NCI-H510A (cell line): ENCODE measurements around the gene TSC22D2.

ENCODE experiments used
- DNase-seq: peaks from one replicate; lab custom pipeline; 2025; lab: John Stamatoyannopoulos, UW

Gene TSC22D2

DNA sequence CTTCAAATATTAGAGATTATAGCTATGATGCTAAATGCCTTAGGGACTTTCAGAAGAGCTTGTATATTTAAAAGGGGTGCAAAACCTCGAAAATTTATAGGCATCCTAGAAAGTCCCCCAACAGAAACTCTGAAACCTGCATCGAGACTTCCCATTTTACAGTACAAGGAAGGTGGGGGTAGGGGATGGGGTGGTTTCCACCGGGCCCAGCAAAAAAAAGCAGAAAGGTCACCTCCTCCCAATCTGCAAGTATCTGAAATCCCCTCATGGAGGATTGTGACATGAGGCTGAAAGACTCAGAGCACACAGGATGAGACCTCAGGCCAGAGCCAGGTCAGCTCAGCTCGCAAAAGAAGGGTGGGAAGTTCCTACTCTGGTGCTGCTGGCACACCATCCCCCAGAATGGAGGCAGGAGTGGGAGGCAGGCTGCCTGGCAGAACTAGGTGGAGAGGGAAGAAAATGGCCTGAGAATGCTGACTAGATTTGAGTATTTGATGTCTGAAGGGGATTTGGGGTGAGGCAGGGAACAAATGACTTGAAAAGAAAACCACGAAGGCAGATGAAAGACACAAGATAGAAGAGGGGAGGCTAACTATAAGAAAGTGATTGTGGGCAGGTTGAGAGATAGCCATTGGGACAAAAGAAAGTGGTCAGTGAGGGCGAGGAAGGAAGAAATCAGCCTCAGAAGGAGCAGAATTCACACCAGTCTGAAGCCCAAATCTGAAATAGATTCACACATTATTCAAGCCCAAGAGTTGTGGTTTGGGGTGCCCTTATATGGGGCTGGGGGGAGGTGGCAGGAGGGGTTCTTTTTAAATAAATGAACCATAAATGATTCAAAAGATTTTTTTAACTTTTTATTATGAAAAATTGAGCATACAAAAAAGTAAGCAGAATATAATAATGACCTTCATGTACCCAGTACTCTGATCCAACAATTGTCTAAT is 22.5 kb upstream of the TSC22D2 start:
- no peak for DNase-seq

- no peak for DNase-seq
Measured at GRCh38 chr3:150388498-150389418, 19.3 kb upstream of the TSC22D2 start.

DNA sequence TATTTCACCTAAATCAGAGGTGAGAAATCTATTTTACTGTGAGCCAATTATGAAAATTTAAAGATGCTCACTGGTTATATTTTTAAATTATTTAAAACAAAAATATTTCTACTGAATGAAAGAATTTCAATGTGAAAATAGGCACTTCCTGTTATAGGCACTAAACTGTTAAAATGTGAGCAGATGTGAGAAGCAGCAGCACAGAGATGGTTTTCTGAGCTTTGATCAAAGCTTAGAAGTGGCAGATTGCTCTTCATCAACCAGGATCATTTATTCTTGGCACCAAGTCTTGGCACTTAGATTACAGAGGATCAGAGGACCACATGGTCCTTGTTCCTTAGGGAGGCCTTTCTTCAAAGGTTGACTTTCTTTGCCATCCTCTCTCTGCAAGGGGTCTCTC is 18.0 kb upstream of the TSC22D2 start:
- no peak for DNase-seq

- DNase-seq: no peak
Measured at GRCh38 chr3:150391161-150391560, 16.9 kb upstream of the TSC22D2 start.

DNA sequence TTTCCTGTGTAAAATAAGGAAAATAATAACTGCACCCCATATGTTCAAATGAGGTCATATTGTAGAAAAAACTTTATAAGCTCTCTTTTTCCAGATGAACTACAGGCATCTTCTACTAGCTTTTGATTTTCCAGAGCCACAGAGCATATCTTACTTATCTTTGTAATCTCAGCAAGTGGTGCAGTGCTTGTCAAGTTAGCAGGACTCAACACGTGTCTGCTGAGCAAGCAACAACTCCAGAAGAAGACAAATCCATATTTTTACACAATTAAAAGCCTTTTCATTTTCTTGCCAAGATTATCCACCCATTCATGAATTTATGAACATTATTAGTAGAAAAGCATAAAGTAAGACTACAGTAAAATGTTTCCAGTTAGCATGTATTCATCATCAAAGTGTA is 14.4 kb upstream of the TSC22D2 start:
- no peak for DNase-seq

GRCh38 chr3:150394606-150395005 is 13.5 kb upstream of the TSC22D2 start:
- no peak for DNase-seq

- no peak for DNase-seq
Measured at GRCh38 chr3:150396491-150396890, 11.6 kb upstream of the TSC22D2 start.

GRCh38 chr3:150396956-150397550 is 11.0 kb upstream of the TSC22D2 start:
- DNase-seq: no peak

DNA sequence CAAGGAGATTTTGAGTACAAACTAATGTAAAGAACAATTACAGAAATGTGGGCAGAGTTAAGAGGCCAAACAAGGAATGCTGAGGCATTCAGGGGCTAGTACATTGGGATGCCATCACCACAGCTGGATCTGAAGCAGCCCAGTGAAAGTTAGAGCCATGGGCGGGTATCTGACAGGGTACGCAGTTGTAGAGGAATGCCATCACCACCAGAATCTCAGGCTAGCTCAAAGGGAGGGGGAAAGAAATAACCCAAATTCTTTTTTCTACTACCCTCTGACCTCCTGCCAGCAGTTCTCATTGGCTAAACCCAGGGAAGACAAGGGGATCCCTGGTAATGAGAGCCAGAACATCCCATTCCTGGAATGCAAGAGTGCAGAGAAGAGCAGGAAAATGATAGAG is 9.0 kb upstream of the TSC22D2 start:
- no peak for DNase-seq

DNA sequence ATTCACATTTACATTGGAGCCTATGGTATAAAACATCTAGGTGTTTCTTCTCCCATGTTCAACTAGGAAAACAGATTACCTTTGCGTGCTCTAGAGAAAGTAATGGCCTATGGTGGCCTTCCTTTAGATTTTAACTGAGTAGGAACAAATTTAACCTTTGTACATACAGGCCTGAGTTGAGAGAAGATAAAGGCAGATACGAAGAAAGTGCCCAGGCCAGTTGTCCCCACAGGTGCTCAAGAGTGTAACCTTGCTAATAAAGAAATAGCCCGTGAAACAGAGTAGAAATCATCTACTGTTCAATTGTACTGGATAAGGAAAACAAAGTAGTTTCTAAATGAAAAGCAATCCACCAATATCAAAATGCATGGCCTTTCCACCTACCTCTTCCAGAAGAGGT is 6.8 kb upstream of the TSC22D2 start:
- no peak for DNase-seq

DNA sequence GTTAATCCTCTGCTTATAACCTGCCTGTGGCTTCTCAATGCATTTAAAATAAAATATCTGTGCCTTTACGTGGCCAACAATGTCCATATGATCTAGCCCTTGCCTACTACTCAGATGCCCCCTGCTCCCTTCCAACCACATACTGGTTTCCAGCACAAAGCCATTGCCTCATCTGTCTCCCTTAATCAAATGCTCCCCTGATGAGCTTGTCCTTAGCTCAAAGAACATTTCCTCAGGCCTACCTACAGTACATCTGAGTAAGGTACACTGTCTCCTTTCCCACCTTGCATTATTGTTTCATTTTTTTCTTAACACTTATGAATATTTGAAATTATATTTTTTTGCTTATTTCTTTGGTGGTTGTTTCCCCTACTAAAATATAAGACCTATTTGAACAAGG is 5.9 kb upstream of the TSC22D2 start:
- no peak for DNase-seq

- no peak for DNase-seq
Measured at GRCh38 chr3:150404023-150404422, 4.1 kb upstream of the TSC22D2 start.

DNA sequence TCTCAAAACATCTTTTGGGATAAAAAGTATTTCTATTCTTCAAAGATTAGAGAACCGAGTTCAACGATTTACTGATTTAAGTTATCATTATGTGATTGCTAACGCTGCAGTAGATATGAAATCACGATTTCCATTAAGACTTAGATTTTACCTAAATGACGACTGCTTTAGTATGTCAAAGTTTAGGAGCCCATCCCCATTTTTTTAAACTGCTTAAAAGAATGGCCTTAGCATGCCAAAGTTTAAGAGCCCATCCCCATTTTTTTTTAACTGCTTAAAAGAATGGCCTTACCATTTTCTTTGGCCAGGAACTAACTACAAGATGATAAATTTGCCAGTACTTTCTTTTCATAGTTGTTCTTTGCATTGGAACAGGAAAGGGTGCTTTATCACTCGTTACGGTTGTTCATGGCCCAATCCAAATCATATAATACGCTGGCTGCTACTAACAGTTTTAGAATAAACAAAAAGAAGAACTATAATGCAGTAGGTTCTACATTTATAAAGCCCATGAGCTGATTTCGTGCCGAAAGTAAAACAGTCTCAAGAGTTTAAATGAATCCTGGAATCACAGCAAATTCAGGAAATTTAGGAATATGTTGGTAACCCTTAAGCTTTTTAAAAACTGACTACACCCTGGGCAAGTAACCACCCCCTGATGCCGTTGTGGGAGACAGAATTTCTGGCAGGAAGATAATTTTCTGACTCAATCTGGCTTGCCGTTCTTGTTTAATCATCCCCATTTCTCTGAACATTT is 869 bp upstream of the TSC22D2 start:
- no peak for DNase-seq

GRCh38 chr3:150407808-150408220 is 284 bp upstream of the TSC22D2 start:
- DNase-seq: no peak

DNA sequence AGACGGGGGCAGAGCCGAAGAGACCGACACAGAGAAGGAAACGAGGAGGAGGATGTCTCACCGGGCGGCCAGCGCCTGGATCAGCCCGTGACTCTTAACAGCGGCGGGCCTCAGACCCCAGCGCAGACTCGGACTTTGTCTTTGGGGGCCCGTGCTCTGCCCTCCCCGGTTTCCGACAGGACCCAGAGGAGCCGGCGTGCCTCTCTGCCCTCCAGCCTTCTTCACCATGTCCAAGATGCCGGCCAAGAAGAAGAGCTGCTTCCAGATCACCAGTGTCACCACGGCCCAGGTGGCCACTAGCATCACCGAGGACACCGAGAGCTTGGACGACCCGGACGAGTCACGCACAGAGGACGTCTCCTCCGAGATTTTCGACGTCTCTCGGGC is 1.0 kb downstream of the TSC22D2 start:
- no peak for DNase-seq

DNA sequence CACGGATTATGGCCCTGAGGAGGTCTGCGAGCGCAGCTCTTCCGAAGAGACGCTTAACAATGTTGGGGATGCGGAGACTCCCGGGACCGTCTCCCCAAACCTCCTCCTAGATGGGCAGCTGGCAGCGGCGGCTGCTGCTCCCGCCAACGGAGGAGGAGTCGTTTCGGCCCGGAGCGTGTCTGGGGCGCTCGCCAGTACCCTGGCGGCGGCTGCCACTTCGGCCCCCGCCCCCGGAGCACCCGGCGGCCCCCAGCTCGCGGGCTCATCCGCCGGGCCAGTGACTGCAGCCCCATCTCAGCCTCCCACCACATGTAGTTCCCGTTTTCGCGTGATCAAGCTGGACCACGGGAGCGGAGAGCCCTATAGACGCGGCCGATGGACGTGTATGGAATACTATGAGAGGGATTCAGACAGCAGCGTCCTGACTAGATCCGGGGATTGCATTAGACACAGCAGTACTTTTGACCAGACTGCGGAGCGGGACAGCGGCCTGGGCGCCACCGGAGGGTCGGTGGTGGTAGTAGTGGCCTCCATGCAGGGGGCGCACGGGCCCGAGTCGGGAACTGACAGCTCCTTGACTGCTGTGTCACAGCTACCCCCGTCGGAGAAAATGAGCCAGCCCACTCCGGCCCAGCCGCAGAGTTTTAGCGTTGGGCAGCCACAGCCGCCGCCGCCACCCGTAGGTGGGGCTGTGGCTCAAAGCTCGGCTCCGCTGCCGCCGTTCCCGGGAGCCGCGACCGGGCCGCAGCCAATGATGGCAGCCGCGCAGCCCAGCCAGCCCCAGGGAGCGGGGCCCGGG is 1.6 kb downstream of the TSC22D2 start:
- DNase-seq: no peak

DNA sequence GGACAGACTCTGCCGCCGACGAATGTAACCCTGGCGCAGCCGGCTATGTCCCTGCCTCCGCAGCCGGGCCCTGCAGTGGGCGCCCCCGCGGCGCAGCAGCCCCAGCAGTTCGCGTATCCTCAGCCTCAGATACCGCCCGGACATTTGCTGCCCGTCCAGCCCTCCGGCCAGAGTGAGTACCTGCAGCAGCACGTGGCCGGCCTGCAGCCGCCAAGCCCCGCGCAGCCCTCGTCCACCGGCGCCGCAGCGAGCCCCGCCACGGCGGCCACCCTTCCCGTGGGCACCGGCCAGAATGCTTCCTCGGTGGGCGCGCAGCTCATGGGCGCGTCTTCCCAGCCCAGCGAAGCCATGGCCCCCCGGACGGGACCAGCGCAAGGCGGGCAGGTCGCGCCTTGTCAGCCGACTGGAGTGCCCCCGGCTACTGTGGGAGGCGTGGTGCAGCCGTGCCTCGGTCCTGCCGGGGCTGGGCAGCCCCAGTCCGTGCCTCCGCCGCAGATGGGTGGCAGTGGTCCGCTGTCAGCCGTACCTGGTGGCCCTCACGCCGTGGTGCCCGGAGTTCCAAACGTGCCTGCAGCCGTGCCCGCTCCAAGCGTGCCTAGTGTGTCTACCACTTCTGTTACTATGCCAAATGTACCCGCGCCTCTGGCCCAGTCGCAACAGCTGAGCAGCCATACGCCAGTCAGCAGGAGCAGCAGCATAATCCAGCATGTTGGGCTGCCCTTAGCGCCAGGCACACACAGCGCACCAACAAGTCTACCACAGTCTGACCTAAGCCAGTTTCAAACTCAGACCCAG is 2.4 kb downstream of the TSC22D2 start:
- DNase-seq: no peak

DNA sequence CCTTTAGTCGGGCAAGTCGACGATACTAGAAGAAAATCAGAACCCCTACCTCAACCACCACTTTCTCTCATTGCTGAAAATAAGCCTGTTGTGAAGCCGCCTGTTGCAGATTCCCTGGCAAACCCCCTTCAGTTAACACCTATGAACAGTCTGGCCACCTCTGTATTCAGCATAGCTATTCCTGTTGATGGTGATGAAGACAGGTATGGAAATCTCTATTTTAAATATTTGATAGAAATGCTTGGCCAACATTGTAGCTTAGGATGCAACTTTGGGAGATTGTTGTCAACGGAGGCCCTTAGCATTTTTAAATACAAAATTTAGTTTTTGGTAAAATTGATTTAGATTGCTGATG is 3.0 kb downstream of the TSC22D2 start:
- no peak for DNase-seq

DNA sequence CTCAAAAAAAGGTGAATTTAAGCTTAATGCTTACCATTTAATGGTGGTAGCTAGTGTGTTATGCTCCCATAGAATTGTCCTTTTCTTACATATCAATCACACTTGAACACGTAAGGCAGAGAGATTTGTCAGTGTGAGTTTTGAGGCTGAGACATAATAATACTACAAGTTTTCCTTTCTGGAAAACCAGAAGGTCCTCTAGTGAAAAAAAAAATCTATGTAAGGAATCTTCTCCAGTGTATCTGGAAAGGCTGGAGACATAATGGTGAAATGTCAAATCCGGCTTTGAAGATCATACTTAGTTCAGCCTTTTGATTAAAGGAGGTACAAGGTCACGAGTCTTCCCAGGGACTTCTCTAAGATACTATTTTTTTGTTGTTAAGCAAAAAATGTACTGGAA is 3.4 kb downstream of the TSC22D2 start:
- no peak for DNase-seq

GRCh38 chr3:150411976-150412375 is 3.9 kb downstream of the TSC22D2 start:
- no peak for DNase-seq
